Spinal cord (tissue), 10 donors: ENCODE data around the gene FOCAD. TPM values are rescaled to one million over a fixed set of nuclear protein-coding genes. Genes with fewer than 3 reads are reported as not detected.

Source experiments
- DNase-seq, 6 donors: peaks; one replicate each; pipeline versions ENCODE4 v3.0.0 to v3.0.0-alpha.2; 2013 to 2015; ENCODE audit warnings: low spot score in 6 of 6, low read depth in 4 of 6
- H3K27ac ChIP-seq: one replicate; pipeline ENCODE4 v1.5.1; 2013; ENCODE audit warnings: low read depth, low read length, control low read depth
- H3K27me3 ChIP-seq: one replicate; pipeline ENCODE4 v1.6.1; 2013; ENCODE audit warnings: low read length; ENCODE audit not compliant: control insufficient read depth, insufficient read depth
- H3K36me3 ChIP-seq: one replicate; pipeline ENCODE4 v1.6.1; 2013; ENCODE audit warnings: low read length; ENCODE audit not compliant: control insufficient read depth, insufficient read depth
- H3K4me1 ChIP-seq: one replicate; pipeline ENCODE4 v1.6.1; 2013; ENCODE audit warnings: low read length; ENCODE audit not compliant: control insufficient read depth, insufficient read depth
- H3K4me3 ChIP-seq: one replicate; pipeline ENCODE4 v1.5.1; 2013; ENCODE audit warnings: low read depth, low read length, control low read depth
- H3K9me3 ChIP-seq: one replicate; pipeline ENCODE4 v1.6.1; 2013; ENCODE audit warnings: low read length; ENCODE audit not compliant: control insufficient read depth, insufficient read depth
- WGBS: methylation state at CpG from one replicate; pipeline ENCODE4 v1.1.5; 2013; ENCODE audit warnings: missing lambda C conversion rate; ENCODE audit not compliant: insufficient coverage; 5-methylcytosine and 5-hydroxymethylcytosine counted together
- polyA plus RNA-seq, 2 donors: library from polyadenylated mRNA; unstranded; fragments of 120-200 nt; gene quantifications; one replicate each; pipeline ENCODE4 v1.2.1, GENCODE V29; 2013; ENCODE audit not compliant: insufficient read length in 2 of 2
- total RNA-seq, 2 donors: library from RNA; depleted of rRNA in 1 of 2; stranded (reverse); fragments of 120-200 nt in 1 of 2; fragments of >200 nt in 1 of 2; gene quantifications; one replicate each; pipeline versions ENCODE4 v1.2.3 to v1.2.4, GENCODE V29; 2013 to 2014
- donor health status: healthy.

FOCAD gene
- total and polyA plus RNA-seq, 4 donors, result 32.3 to 189 (median 52.9) TPM

DNA sequence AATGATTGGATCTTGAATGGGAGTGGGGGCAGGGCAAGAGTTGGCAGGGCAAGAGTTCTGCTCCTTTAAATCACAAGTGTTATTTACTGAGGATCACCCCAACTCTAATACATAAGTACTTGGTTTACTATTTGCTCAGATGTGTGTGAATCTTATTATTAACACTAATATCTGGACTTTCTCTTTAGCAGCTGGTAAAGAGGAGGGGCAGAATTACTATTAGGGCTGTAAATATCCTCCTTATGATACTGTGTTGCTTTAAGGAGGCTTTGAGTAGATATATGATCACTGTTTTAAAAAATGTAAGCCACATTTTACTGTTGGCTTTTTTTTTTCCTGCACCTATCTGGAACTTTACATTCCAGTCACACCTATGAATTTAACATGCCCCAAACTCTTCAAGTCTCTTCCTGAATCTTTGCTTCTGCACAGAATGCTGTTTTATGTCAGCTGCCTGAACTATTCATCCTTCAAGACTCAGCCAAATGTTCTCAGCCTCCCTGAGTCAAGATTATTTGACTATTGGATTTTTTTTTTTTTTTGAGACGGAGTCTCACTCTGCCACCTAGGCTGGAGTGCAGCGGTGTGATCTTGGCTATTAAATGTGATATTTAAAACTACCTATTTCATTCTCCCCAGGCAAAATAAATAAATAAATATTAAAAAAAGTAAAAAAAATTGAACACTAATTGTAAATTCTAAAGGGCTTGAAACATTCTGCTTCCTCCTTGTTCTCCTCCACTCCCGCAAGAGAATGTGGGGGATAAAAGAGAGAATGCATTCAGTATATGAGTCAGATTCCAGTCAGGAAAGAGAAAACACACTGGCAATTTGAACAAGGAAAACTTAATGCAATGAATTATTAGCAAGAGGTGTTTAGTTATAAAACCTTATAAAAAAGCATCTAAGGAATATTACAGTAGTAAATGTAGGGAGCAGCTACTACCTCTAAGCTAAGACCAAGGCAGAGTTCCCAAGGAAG is 99.3 kb downstream of the FOCAD start:
- WGBS, result no CpG with 5 or more reads among the region's 3 CpGs

GRCh38 chr9:20784196-20784595 is 100.1 kb downstream of the FOCAD start:
- no peaks in the 10 kb centered on the region for H3K9me3 ChIP-seq
- no peaks in the 10 kb centered on the region for H3K4me1 ChIP-seq
- no peak for DNase-seq
- H3K27ac ChIP-seq, result no peak overlapping the region
- WGBS, result 100% methylated on average over 1 of the region's 1 CpG
- no peak overlapping the region for H3K4me3 ChIP-seq
- no peaks in the 10 kb centered on the region for H3K36me3 ChIP-seq
- H3K27me3 ChIP-seq, result no peaks in the 10 kb centered on the region

More for the DNA sequence above, 99.3 kb downstream of the FOCAD start:
- H3K9me3 ChIP-seq, result no peaks in the 10 kb centered on the region
- no peak for DNase-seq
- no peaks in the 10 kb centered on the region for H3K36me3 ChIP-seq
- no peak overlapping the region for H3K4me3 ChIP-seq
- H3K4me1 ChIP-seq, result no peaks in the 10 kb centered on the region
- no peaks in the 10 kb centered on the region for H3K27me3 ChIP-seq
- no peak overlapping the region for H3K27ac ChIP-seq

DNA sequence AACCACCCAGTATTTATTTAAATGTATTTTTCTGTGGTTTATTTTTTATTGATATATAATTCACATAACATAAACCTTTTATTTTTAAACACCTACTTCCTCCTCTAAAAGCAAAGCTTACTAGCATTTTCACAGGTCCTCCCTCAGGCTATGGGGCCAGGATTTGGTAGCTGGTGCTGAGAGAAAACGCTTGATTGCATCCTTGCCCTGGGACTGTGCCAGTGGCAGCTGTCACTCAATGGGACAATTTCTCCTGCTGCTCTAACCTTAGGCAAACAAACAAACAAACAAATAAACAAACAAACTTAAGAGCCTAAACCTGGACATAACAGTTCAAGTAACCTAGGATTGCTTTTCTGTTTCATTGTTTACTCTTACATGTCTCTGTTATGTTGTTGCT is 102.7 kb downstream of the FOCAD start:
- no CpG with 5 or more reads among the region's 1 CpG for WGBS
- DNase-seq, result peak in 1 of 6 donors; percentile 31
- no peak overlapping the region for H3K4me3 ChIP-seq
- H3K4me1 ChIP-seq, result no peaks in the 10 kb centered on the region
- H3K27ac ChIP-seq, result no peak overlapping the region
- H3K27me3 ChIP-seq, result no peaks in the 10 kb centered on the region
- H3K9me3 ChIP-seq, result no peaks in the 10 kb centered on the region
- no peaks in the 10 kb centered on the region for H3K36me3 ChIP-seq

DNA sequence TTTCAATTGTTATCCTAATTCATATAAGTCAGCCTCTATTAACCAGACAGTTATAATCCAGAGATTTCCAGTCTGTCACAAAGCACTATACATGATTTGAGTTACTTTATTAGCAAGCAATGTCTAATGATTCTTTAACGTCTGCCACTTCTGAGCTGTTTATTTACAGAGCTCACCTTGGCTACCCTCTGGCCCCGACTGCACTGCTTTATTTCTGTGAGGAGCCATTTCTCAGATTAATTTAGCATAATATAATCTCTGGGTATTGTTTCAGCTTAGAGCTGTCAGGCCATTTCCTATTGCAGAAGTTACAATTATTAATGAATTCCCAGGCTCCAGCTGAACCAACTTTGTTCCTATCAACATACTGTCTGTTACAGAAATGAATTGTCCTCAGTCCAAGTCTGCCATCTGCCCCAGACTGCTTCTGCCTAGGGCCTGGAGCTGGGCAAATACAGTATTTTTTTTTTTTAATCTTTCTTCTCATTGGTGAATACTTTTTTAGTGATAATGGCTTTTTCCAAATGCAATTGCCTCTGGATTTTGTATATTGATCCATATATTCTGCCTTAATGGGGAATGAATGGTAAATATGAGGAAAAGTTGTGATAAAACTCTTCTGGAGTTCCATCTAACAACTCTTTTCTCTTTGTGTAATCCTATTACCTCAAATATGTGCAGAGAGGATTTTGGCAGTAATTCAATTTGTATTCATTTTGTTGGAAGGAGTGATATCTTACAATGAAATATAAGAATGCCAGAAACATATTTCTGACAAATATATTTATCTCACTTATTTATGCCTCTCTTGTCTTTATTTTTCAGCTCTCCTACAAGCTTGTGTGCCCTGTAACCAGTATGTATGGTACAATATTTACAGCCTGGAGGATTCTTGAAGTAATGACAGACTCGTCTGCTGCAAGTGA is 104.7 kb downstream of the FOCAD start:
- no peaks in the 10 kb centered on the region for H3K36me3 ChIP-seq
- H3K9me3 ChIP-seq, result no peaks in the 10 kb centered on the region
- no peak overlapping the region for H3K4me3 ChIP-seq
- H3K27me3 ChIP-seq, result no peaks in the 10 kb centered on the region
- no CpG with 5 or more reads among the region's 3 CpGs for WGBS
- no peaks in the 10 kb centered on the region for H3K4me1 ChIP-seq
- no peak overlapping the region for H3K27ac ChIP-seq
- DNase-seq, result peak in 2 of 6 donors; percentile 48 to 89

DNA sequence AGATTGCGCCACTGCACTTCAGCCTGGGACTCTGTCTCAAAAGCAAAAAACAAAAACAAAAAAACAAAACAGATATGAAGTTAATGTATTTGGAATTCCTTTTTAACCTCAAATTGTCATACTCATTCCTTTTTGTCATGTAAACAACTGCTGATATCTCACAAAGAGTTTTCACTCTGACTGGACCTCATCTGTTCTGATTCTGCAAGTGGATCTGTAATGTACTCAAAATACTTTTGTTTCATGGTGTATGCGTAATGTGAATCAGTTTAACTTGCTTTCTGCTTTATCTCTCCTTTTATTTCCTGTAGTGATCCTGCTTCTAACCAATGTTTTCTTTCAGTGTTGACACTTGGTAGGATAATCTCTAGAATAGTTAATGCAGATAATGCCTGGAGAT is 106.7 kb downstream of the FOCAD start:
- Histone ChIP-seq H3K4me1 (no peaks in the 10 kb centered on the region), H3K27ac (no peak overlapping the region), H3K4me3 (no peak overlapping the region), H3K36me3 (no peaks in the 10 kb centered on the region), H3K9me3 (no peaks in the 10 kb centered on the region), H3K27me3 (no peaks in the 10 kb centered on the region)
- DNase-seq, result no peak
- WGBS, result no CpG with 5 or more reads among the region's 2 CpGs

DNA sequence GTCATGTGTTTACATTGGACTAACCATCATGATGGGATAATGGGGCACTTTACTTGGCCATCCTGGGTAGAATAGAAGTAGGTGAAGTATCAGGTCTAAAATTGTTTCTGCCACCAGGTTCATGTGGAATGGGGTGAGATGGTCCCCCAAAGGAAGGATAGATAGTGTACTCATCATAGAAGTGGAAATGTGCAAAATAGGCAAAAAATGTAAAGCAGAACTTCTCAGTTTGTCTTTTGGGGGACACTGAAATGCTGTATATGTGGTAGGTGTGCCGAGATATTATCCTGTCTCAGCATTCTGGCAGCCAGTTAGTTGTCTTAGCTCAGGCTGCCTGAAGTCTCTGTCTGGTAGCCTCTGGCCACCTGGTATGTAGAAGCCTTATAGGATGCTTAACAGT is 107.6 kb downstream of the FOCAD start:
- DNase-seq, result no peak
- no peaks in the 10 kb centered on the region for H3K9me3 ChIP-seq
- H3K36me3 ChIP-seq, result no peaks in the 10 kb centered on the region
- H3K4me1 ChIP-seq, result no peaks in the 10 kb centered on the region
- H3K4me3 ChIP-seq, result no peak overlapping the region
- H3K27ac ChIP-seq, result no peak overlapping the region
- no peaks in the 10 kb centered on the region for H3K27me3 ChIP-seq
- 100% methylated on average over 1 of the region's 1 CpG for WGBS

DNA sequence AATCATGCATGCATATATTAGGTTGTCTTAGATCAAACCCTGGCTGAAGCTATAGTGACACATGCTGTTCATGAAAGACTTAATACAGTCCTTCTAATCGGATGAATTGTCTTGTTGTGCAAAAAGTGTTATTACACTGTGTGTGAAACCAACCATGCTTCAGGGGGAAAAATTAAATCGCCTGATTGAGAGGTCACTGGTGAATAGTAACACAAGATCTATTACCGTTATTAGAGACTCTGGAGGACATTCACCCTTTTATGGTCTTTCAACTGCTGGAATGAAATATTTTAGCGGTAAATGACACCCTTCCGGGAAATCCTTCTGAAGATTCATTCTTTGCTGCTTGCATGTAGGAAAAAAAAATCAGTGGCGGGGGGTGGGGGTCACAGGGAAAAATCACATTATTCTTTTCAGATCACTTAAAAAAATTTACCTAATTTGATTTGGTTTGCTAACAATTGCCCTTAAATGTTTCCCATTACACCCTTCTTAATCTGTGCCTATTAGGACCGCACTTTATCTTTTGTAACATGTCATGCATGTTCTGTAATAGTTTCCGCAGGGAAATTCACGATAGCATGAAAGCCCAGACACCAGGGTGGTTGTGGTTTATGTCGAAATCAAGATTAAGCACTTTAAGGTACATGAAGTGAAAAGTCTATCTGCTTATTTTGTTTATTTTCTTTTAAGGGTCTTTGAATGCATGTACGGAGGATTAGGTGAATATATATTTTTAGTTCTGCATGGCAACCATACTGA is 120.6 kb downstream of the FOCAD start:
- no peaks in the 10 kb centered on the region for H3K27me3 ChIP-seq
- DNase-seq, result peak in 3 of 6 donors; percentile 8 to 91 (median 24)
- H3K36me3 ChIP-seq, result no peaks in the 10 kb centered on the region
- H3K4me1 ChIP-seq, result no peaks in the 10 kb centered on the region
- WGBS, result 16% methylated on average over 3 of the region's 11 CpGs
- no peak overlapping the region for H3K27ac ChIP-seq
- no peaks in the 10 kb centered on the region for H3K9me3 ChIP-seq
- no peak overlapping the region for H3K4me3 ChIP-seq

- Histone ChIP-seq H3K27me3 (no peaks in the 10 kb centered on the region), H3K4me1 (no peaks in the 10 kb centered on the region), H3K27ac (no peak overlapping the region), H3K4me3 (no peak overlapping the region), H3K9me3 (no peaks in the 10 kb centered on the region), H3K36me3 (no peaks in the 10 kb centered on the region)
- no CpG with 5 or more reads among the region's 2 CpGs for WGBS
- DNase-seq, result peak in 4 of 6 donors; percentile 57 to 97 (median 78)
Observed at GRCh38 chr9:20805766-20806165, 121.7 kb downstream of the FOCAD start.

DNA sequence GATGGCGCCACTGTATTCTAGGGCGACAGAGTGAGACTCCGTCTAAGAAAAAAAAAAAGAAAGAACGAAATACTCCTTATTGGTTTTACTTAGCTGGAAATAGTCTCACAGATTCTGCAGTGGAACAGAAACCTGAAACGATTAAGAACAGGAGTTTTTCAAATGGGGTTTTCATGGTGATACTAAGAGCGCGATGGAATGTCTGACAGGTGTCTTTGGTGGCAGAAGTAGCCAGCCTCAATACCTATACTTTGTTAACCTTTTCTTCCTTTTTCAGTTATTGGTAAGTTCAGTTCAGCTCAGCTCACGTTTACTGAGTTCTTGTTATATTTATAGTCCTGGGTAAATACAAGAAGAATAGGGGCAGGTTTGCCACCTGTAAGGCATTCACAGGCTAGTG is 123.9 kb downstream of the FOCAD start:
- WGBS, result no CpG with 5 or more reads among the region's 8 CpGs

More for the DNA sequence above, 123.9 kb downstream of the FOCAD start:
- no peaks in the 10 kb centered on the region for H3K36me3 ChIP-seq
- H3K27ac ChIP-seq, result no peak overlapping the region
- H3K27me3 ChIP-seq, result no peaks in the 10 kb centered on the region
- no peak for DNase-seq
- H3K4me3 ChIP-seq, result no peak overlapping the region
- no peaks in the 10 kb centered on the region for H3K4me1 ChIP-seq
- no peaks in the 10 kb centered on the region for H3K9me3 ChIP-seq
